Adrenal gland (tissue), 12 donors: ENCODE results near the gene FAM174C. TPM values are rescaled to one million over a fixed set of nuclear protein-coding genes. Genes with fewer than 3 reads are reported as not detected.

Experiments used
- DNase-seq, 7 donors: peaks; one replicate each; pipeline ENCODE4 v3.0.0-alpha.2; 2019 to 2020
- H3K27ac ChIP-seq, 5 donors: fragments of 200-600 bp; sonication (generic) in 4 of 5; 1 replicate in 3 of 5; 2 replicates in 2 of 5; pipeline versions ENCODE4 v1.5.1 to v1.8.0; 2016 to 2020; ENCODE audit warnings: mild to moderate bottlenecking in 1 of 5
- H3K27me3 ChIP-seq: fragments of 200-600 bp; 2 replicates; pipeline ENCODE4 v1.8.0; 2021
- H3K36me3 ChIP-seq, 2 donors: fragments of 200-600 bp; replicated peaks in 1 of 2; 1 replicate in 1 of 2; 2 replicates in 1 of 2; pipeline versions ENCODE4 v1.5.1 to v1.8.0; 2018 to 2022
- H3K4me1 ChIP-seq, 2 donors: fragments of 200-600 bp; replicated peaks in 1 of 2; 1 replicate in 1 of 2; 2 replicates in 1 of 2; pipeline versions ENCODE4 v1.5.1 to v1.8.0; 2018 to 2021
- H3K4me3 ChIP-seq, 4 donors: fragments of 200-600 bp; sonication (generic) in 3 of 4; one replicate each; pipeline ENCODE4 v1.5.1; 2016 to 2018
- H3K9me3 ChIP-seq, 3 donors: fragments of 200-600 bp; sonication (generic) in 1 of 3; replicated peaks in 1 of 3; 1 replicate in 2 of 3; 2 replicates in 1 of 3; pipeline versions ENCODE4 v1.5.1 to v1.8.0; 2016 to 2021
- POLR2A ChIP-seq, 2 donors: fragments of 450-650 bp; IDR thresholded peaks; one replicate each; pipeline ENCODE4 v1.6.1; 2017; ENCODE audit warnings: antibody characterized with exemption in 2 of 2, mild to moderate bottlenecking in 2 of 2, moderate library complexity in 1 of 2
- WGBS, 4 donors: extraction: QIAGEN DNeasy Blood & Tissue Kit in 2 of 4; methylation state at CpG; one replicate each; pipeline versions ENCODE4 v1.1.5 to v1.1.7; 2013 to 2017; 5-methylcytosine and 5-hydroxymethylcytosine counted together
- intact Hi-C, 2 donors: fragments of 100-400 bp; cut with DNase I; formaldehyde crosslinking; loops; one replicate each; pipeline versions ENCODE4 v1.14.1 to v1.15.0; 2022 to 2023
- polyA plus RNA-seq, 3 donors: library from polyadenylated mRNA; stranded (reverse); fragments of 200-250 nt in 2 of 3; fragments of 350-450 nt in 1 of 3; fragmentation: Illumina TruSeq in 1 of 3; extraction: RNeasy Lipid Tissue Mini Kit (QIAGEN cat#74804) in 1 of 3; gene quantifications; one replicate each; pipeline ENCODE4 v1.2.3, GENCODE V29; 2013 to 2014
- total RNA-seq, 9 donors: library from RNA; depleted of rRNA in 4 of 9; stranded (reverse); fragments of >200 nt in 4 of 9; fragments of 120-200 nt in 1 of 9; fragmentation: NEBNext Ultra II Directional in 1 of 9; extraction: Animal tissue kit (Norgen Biotek cat#: 25700) in 1 of 9; gene quantifications; one replicate each; pipeline versions ENCODE4 v1.1.0 to v1.2.4, GENCODE V29; 2013 to 2023
- TF ChIP-seq, protein P1 (sequence below), 6 experiments: fragments of 450-650 bp in 4 of 6; fragments of 200-600 bp in 2 of 6; sonication (generic) in 1 of 6; IDR thresholded peaks; 1 replicate in 5 of 6; 2 replicates in 1 of 6; pipeline versions ENCODE4 v1.5.1 to v1.8.0; 2016 to 2021; ENCODE audit warnings: antibody characterized with exemption in 6 of 6, mild to moderate bottlenecking in 2 of 6, moderate library complexity in 1 of 6
- donor health status: healthy with polysubstance abuse.
- donor health status: Bipolar disorder and iron deficiency.
- donor health status: DM: yes; HTN: yes; CAD: no.
- donor health status: DM: no; HTN: no; CAD: no.
- donor health status: DM: no; HTN: no; CAD: no.
- donor health status: DM: yes; HTN: yes; CAD: no.

FAM174C gene
- total and polyA plus RNA-seq, 12 donors, result 3.8 to 279 (median 86.5) TPM

DNA sequence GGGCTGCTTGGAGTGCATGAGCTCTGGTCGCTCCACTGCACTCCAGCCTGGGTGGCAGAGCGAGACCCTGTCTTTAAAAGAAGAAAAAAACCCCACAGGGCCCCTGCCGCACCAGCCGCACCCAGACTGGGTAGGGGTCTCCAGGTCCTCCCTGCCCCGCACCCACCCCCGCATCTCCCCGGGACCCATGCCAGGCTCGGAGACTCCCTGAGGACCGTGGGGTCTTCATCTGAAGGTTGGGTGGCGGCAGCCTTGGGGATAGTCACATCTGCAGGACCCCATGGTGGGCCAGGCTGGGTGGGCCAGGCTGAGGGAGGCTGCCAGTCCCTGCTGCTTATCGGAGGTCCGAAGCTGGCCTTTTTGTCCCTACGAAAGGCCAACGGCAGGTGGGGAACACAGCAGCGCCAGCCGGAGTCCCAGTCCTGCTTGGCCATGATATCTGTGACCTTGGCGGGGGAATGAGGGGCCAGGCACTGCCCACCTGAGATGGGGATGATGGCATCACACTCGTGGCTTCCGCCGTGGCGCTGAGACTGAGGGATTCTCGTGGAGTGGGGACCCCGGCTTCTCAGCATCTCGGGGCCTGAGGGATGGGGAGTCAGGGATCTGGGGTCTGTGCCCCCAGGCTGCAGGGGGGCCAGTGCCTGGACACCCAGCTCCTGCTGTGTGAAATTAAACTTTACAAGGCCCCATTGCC lies 21.4 kb downstream of the FAM174C start:
- peaks cover 24% of the 10 kb centered on the region for H3K27me3 ChIP-seq
- H3K36me3 ChIP-seq, result no peaks in the 10 kb centered on the region
- DNase-seq, result no peak
- no peak overlapping the region for H3K27ac ChIP-seq
- H3K4me3 ChIP-seq, result no peak overlapping the region
- peaks cover 0 to 3% of the 10 kb centered on the region in 2 donors for H3K4me1 ChIP-seq
- H3K9me3 ChIP-seq, result no peaks in the 10 kb centered on the region
- TF ChIP-seq POLR2A (IDR thresholded peaks at IDR 0.05), result no peak
- TF ChIP-seq, protein P1, sequence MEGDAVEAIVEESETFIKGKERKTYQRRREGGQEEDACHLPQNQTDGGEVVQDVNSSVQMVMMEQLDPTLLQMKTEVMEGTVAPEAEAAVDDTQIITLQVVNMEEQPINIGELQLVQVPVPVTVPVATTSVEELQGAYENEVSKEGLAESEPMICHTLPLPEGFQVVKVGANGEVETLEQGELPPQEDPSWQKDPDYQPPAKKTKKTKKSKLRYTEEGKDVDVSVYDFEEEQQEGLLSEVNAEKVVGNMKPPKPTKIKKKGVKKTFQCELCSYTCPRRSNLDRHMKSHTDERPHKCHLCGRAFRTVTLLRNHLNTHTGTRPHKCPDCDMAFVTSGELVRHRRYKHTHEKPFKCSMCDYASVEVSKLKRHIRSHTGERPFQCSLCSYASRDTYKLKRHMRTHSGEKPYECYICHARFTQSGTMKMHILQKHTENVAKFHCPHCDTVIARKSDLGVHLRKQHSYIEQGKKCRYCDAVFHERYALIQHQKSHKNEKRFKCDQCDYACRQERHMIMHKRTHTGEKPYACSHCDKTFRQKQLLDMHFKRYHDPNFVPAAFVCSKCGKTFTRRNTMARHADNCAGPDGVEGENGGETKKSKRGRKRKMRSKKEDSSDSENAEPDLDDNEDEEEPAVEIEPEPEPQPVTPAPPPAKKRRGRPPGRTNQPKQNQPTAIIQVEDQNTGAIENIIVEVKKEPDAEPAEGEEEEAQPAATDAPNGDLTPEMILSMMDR (IDR thresholded peaks at IDR 0.05), result no peak
- intact Hi-C loops, result no loop called here
- 74 to 85% (median 80%) methylated on average over 13 to 24 of the region's 24 CpGs for WGBS, 4 donors

DNA sequence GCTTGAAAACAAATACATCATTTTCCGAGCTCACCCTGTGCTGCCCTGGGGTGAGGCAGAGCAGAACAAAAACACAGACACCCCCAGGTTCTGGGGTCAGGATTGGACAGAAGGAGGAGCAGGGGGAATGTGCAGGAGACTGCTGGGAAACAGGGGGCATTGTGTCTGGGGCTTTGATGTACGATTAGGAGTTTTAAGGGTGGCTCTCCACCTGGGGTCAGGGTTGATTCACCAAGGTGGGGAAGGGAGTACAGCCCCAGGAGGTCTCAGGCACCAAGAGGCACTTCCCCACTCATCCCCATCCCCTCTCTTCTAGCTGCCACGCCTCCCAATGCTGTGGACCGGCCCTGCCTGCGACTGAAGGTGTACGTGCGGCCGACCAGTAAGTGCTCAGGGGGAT lies 22.9 kb downstream of the FAM174C start:
- peaks cover 14% of the 10 kb centered on the region for H3K27me3 ChIP-seq
- H3K9me3 ChIP-seq, result no peaks in the 10 kb centered on the region
- TF ChIP-seq, protein P1 (IDR thresholded peaks at IDR 0.05), result no peak
- TF ChIP-seq POLR2A (IDR thresholded peaks at IDR 0.05), result no peak
- H3K27ac ChIP-seq, result no peak overlapping the region
- DNase-seq, result no peak
- peaks cover 0 to 3% of the 10 kb centered on the region in 2 donors for H3K4me1 ChIP-seq
- WGBS, 4 donors, result 79 to 93% (median 85%) methylated on average over 2 to 8 of the region's 8 CpGs
- no peak overlapping the region for H3K4me3 ChIP-seq
- intact Hi-C loops, result no loop called here
- H3K36me3 ChIP-seq, result no peaks in the 10 kb centered on the region

DNA sequence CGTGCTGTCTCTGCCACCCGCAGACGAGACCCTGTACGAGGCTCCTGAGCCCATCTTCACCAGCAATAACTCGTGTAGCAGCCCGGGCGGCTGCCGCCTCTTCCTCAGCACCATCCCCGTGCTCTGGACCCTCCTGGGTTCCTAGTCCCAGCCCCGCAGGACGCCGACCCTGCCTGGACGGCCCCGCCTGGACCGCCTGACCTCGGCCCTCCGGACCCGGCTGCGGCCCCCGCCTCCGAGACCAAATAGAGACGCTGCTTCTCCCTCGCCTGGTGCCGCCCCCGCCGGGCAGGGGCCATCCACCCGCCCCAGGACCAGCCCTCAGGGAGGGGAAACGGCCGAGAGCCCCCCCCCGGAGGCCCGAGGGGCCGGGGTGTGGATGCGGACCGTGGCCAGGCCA lies 24.5 kb downstream of the FAM174C start:
- H3K9me3 ChIP-seq, result no peaks in the 10 kb centered on the region
- H3K27ac ChIP-seq, result no peak overlapping the region
- H3K4me1 ChIP-seq, result peaks cover 0 to 3% of the 10 kb centered on the region in 2 donors
- no peak overlapping the region for H3K4me3 ChIP-seq
- DNase-seq, result no peak
- H3K27me3 ChIP-seq, result peaks cover 2% of the 10 kb centered on the region
- intact Hi-C loops, result no loop called here
- TF ChIP-seq, protein P1 (IDR thresholded peaks at IDR 0.05), result no peak
- no peak for TF ChIP-seq POLR2A (IDR thresholded peaks at IDR 0.05)
- 64 to 78% (median 69%) methylated on average over 18 to 34 of the region's 34 CpGs for WGBS, 4 donors
- no peaks in the 10 kb centered on the region for H3K36me3 ChIP-seq

DNA sequence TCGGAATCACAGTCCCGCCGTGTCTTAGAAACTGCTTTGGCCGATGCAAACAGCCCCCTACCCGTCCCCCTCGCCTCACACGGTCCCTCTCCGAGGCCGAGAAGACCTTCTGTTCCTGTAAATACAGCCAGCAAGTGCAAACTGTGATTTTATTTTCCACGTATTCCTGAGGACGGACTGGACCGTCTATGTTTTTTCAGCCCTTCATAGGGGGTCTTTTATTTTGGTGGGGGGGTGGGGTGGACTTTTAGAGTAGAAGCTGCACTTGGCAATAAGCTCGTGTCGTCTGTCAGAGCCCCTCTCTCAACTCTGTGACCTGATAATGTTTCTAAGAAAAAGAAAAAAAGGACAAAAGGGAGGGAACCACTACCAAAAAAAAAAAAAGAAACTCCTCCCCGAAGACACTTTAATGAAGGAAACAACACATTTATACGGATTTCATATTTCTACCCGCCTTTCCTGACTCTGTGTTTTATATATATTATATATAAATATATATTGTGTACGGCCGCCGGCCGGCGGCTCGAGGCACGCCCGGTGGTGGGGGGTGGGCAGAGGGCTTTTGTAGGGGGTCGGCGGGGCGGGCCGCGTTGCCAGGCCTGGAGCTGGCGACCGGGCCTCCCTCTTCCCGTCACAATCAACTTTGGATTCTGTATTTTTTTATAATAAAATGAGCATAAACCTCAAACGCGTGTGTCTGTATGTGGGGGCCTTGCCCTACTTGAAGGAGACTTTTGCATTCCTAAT lies 25.6 kb downstream of the FAM174C start:
- no peak for TF ChIP-seq POLR2A (IDR thresholded peaks at IDR 0.05)
- TF ChIP-seq, protein P1 (IDR thresholded peaks at IDR 0.05), result no peak
- Histone ChIP-seq H3K9me3 (no peaks in the 10 kb centered on the region), H3K4me1 (no peaks in the 10 kb centered on the region), H3K4me3 (no peak overlapping the region), H3K27ac (no peak overlapping the region), H3K36me3 (no peaks in the 10 kb centered on the region), H3K27me3 (no peaks in the 10 kb centered on the region)
- no peak for DNase-seq
- WGBS, 4 donors, result 77 to 84% (median 81%) methylated on average over 35 of the region's 35 CpGs
- intact Hi-C loops, result no loop called here
